ENCODE data around the gene MAN2B2. TPM values are rescaled to one million over a fixed set of nuclear protein-coding genes. Genes with fewer than 3 reads are reported as not detected.

MAN2B2 gene
- polyA plus RNA-seq, 1 donor (not counting 4 experiments of a cell fraction or from before 2014, with no cell fraction given), result 7.4 TPM

GRCh38 chr4:6551660-6552059 is 23.3 kb upstream of the MAN2B2 start:
- Histone ChIP-seq H3K9me1 (ENCODE audit: control insufficient read depth, extremely low read depth, insufficient read depth, low read length) (no peaks in the 10 kb centered on the region), H3K27me3 (ENCODE audit: control insufficient read depth, extremely low read depth, insufficient read depth, low read length) (no peaks in the 10 kb centered on the region), H3K4me3 (ENCODE audit: control insufficient read depth in 2 of 3, extremely low read depth in 1 of 3, insufficient read depth in 2 of 3, low read depth in 1 of 3, low read length in 3 of 3) (no peak overlapping the region), H4K20me1 (ENCODE audit: control insufficient read depth, extremely low read depth, insufficient read depth, low read length) (no peaks in the 10 kb centered on the region), H3K36me3 (ENCODE audit: control insufficient read depth in 2 of 2, extremely low read depth in 1 of 2, insufficient read depth in 2 of 2, low read length in 2 of 2) (no peaks in the 10 kb centered on the region), H3K27ac (ENCODE audit: control insufficient read depth, insufficient read depth, low read length) (no peak overlapping the region), H3K9me3 (ENCODE audit: control insufficient read depth, low read depth, low read length) (peaks cover 4% of the 10 kb centered on the region), H3K79me2 (ENCODE audit: control insufficient read depth, insufficient read depth, low read length) (no peaks in the 10 kb centered on the region), H3K9ac (ENCODE audit: control insufficient read depth, extremely low read depth, insufficient read depth, low read length) (no peak overlapping the region), H3K4me1 (ENCODE audit: control insufficient read depth, extremely low read depth, insufficient read depth, low read length) (no peaks in the 10 kb centered on the region), H3K4me2 (ENCODE audit: control insufficient read depth, extremely low read depth, insufficient read depth, low read depth, low read length) (no peak overlapping the region), H2AFZ (ENCODE audit: control insufficient read depth, low read length) (no peak overlapping the region)
- TF ChIP-seq EZH2 (IDR thresholded peaks at IDR 0.05; ENCODE audit: low read length) (no peak), CTCF (optimal IDR thresholded peaks at IDR 0.05 in 1 of 3, IDR thresholded peaks at IDR 0.05 in 1 of 3, conservative IDR thresholded peaks at IDR 0.05 in 1 of 3; ENCODE audit: extremely low read depth in 1 of 3, insufficient read depth in 2 of 3, low read length in 3 of 3) (no peak)
- FAIRE-seq, result no peak
- DNase-seq (ENCODE audit: low read depth, low spot score), result no peak
- dilution Hi-C loops (cut with MboI; ENCODE audit: extremely low pct_ligation_motif_present, low sequenced_read_pairs), result no loop called here

- Histone ChIP-seq H3K4me3 (ENCODE audit: control insufficient read depth in 2 of 3, extremely low read depth in 1 of 3, insufficient read depth in 2 of 3, low read depth in 1 of 3, low read length in 3 of 3) (no peak overlapping the region), H3K27ac (ENCODE audit: control insufficient read depth, insufficient read depth, low read length) (no peak overlapping the region), H3K79me2 (ENCODE audit: control insufficient read depth, insufficient read depth, low read length) (no peaks in the 10 kb centered on the region), H3K27me3 (ENCODE audit: control insufficient read depth, extremely low read depth, insufficient read depth, low read length) (peaks cover 19% of the 10 kb centered on the region), H3K9me1 (ENCODE audit: control insufficient read depth, extremely low read depth, insufficient read depth, low read length) (no peaks in the 10 kb centered on the region), H3K9ac (ENCODE audit: control insufficient read depth, extremely low read depth, insufficient read depth, low read length) (no peak overlapping the region), H2AFZ (ENCODE audit: control insufficient read depth, low read length) (no peak overlapping the region), H3K4me1 (ENCODE audit: control insufficient read depth, extremely low read depth, insufficient read depth, low read length) (no peaks in the 10 kb centered on the region), H3K36me3 (ENCODE audit: control insufficient read depth in 2 of 2, extremely low read depth in 1 of 2, insufficient read depth in 2 of 2, low read length in 2 of 2) (no peaks in the 10 kb centered on the region), H3K4me2 (ENCODE audit: control insufficient read depth, extremely low read depth, insufficient read depth, low read depth, low read length) (no peak overlapping the region), H3K9me3 (ENCODE audit: control insufficient read depth, low read depth, low read length) (peaks cover 4% of the 10 kb centered on the region), H4K20me1 (ENCODE audit: control insufficient read depth, extremely low read depth, insufficient read depth, low read length) (no peaks in the 10 kb centered on the region)
- dilution Hi-C loops (cut with MboI; ENCODE audit: extremely low pct_ligation_motif_present, low sequenced_read_pairs), result no loop called here
- no peak for TF ChIP-seq EZH2 (IDR thresholded peaks at IDR 0.05; ENCODE audit: low read length)
- no peak for TF ChIP-seq CTCF (optimal IDR thresholded peaks at IDR 0.05 in 1 of 3, IDR thresholded peaks at IDR 0.05 in 1 of 3, conservative IDR thresholded peaks at IDR 0.05 in 1 of 3; ENCODE audit: extremely low read depth in 1 of 3, insufficient read depth in 2 of 3, low read length in 3 of 3)
- FAIRE-seq (no peak), DNase-seq (ENCODE audit: low read depth, low spot score) (no peak)
These were observed 19.5 kb upstream of the MAN2B2 start for GRCh38 chr4:6555519-6555918.
